SHP77 treated with DMSO at 0.1 percent for 48 hours (cell line): ENCODE measurements around the gene TIGD6.
A peak's percentile ranks its signal among the peaks of the same experiment; 100 is the strongest.

Experiments used
- DNase-seq: peaks from one replicate; lab custom pipeline; 2025; lab: John Stamatoyannopoulos, UW

The TIGD6 gene

GRCh38 chr5:150016537-150016936 lies 16.1 kb upstream of the TIGD6 start:
- no peak for DNase-seq

- DNase-seq: no peak
Observed at GRCh38 chr5:150015415-150015814, 15.0 kb upstream of the TIGD6 start.

GRCh38 chr5:150014456-150014855 lies 14.0 kb upstream of the TIGD6 start:
- no peak for DNase-seq

DNA sequence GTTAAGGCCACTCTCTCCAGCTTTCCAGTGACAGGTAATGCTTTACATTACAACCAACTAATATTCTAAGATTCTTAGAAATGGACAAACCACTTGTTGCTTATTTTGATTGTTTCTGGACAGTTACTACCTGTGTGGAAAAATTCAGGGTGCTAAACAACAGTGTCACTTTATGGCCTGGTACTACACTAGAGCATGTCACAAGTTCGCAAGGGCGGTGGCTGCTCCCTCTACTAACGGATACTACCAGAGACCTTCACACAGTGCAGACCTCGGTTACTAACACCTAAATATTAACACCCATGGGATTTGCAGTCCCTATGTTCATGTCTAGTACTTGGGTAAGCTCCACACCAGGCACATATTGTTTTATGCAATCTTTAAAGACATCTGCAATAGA lies 13.5 kb upstream of the TIGD6 start:
- DNase-seq: no peak

- DNase-seq: no peak
Observed at GRCh38 chr5:150009671-150010387, 9.4 kb upstream of the TIGD6 start.

DNA sequence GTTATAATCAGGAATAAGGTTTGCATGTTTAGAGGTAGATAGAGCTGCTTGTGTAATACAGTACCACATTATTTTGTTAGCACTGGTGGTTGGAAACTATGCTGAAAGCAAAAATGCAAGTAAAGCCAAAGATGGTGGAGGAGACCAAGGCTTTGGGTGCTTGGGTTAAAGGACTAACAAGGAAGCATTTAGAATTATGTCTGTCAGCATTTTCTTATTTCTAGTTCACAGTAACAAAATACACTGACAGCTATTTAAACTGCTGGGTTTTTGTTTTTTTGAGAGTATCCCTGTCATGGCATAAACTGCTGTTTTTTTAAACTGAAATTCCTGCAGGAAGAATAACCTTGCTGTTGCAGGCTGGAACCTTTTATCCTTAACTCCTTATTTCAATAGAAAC lies 6.6 kb upstream of the TIGD6 start:
- no peak for DNase-seq

GRCh38 chr5:150006318-150006717 lies 5.9 kb upstream of the TIGD6 start:
- no peak for DNase-seq

GRCh38 chr5:150001660-150002486 lies 1.4 kb upstream of the TIGD6 start:
- DNase-seq: peak; percentile 17

GRCh38 chr5:150000990-150001659 lies 671 bp upstream of the TIGD6 start:
- DNase-seq: no peak

GRCh38 chr5:149999866-150000255 lies 593 bp downstream of the TIGD6 start:
- no peak for DNase-seq

DNA sequence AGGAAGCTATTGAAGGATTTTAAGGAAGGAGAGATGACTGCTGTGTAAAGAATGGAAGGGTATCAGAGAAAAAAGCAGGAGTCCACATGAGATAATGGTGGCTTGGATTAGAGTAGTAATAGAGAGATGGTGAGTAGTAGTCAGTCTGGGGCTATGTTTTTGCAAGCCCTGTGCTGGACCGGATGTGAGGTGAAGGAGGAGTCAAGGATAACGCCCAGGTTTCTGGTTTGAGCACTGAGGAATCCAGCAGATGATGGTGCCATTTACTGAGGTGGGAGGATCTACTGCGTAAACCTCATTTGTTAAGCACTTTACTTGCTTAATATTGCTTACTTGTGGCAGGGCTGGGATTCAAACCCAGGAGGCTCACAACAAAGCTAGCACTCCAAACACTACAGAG lies 1.1 kb downstream of the TIGD6 start:
- DNase-seq: no peak

DNA sequence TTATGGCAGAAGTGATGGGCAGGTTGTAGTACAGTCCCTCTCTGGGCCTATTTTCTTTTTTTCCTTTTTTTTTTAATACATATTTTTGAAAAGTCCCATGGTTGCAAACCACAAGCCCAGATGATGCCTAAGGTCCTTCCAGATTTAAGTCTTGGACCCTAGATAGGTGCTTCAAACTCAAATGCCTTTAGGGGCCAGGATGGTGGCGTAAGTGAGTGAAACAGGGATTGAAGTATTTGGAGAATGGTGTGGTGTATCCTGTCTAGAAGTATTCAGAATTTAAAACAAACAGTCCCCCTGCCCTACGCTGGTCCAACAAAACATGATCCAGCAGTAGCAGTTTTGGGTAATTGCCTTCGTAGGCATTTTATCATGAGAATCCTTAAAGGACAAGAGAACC lies 2.2 kb downstream of the TIGD6 start:
- no peak for DNase-seq

- DNase-seq: no peak
Observed at GRCh38 chr5:149996205-149996890, 4.1 kb downstream of the TIGD6 start.

DNA sequence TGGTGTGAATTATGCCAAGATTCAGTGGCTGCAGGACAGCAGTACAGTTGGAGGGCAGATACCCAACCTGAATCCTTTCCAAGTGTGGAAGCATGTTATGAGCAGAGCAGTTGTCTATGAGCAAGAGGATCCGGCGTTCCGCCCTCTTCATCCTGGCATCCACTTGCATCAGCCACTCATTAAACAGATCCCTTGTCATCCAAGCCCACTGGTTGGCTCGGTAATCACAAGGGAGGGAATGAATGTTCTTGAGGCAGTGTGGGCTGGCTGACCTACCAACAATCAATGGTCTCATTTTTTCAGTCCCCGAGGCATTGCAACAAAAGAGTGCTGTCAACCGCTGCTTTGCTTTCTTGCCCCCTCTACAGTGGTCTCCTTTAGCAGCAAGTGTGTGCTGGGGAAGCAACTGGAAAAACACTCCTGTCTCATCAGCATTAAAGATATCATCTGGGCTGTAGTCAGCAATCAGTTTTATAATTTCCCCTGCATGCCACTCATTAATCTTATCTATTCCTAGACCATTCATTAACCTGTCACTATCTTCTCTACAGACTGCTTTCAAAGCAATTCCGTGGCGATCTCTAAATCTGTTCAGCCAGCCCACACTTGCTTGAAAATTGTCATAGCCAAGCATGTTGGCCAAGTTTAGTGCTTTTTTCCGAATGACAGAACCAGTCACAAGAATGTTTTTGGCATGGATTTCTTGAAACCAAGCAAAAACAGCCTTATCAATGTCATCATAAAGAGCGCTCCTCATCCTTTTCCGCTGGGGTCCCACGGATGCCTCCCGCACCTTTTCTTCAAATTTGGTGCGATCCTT lies 4.9 kb downstream of the TIGD6 start:
- no peak for DNase-seq

GRCh38 chr5:149993471-149993870 lies 7.0 kb downstream of the TIGD6 start:
- no peak for DNase-seq

- peak; percentile 28 for DNase-seq
Observed at GRCh38 chr5:149990518-149991376, 9.7 kb downstream of the TIGD6 start.

GRCh38 chr5:149988126-149988525 lies 12.3 kb downstream of the TIGD6 start:
- DNase-seq: no peak

GRCh38 chr5:149982505-149982904 lies 17.9 kb downstream of the TIGD6 start:
- no peak for DNase-seq

- no peak for DNase-seq
Observed at GRCh38 chr5:149981206-149981605, 19.2 kb downstream of the TIGD6 start.

DNA sequence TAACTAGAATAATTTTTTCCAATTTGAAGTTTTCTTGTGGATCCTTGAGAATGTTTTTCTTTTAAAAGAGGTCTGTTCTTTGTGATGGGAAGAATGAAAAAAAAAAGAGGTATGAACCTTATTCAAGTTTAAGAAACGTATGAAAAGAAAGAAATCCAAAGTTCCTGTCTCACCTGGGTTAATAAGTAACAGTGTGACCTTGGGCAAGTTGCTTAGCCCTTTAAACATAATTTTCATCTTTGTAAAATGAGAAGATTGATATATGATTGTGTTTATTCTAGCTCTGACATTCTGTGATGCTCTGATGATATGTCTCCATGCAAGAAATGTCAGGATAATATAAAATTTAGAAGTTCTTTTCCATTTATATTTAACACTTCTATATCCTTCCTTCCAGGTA lies 20.6 kb downstream of the TIGD6 start:
- no peak for DNase-seq

GRCh38 chr5:149975409-149975808 lies 25.0 kb downstream of the TIGD6 start:
- no peak for DNase-seq
